ENCODE results near the gene SRSF10. TPM values are rescaled to one million over a fixed set of nuclear protein-coding genes. Genes with fewer than 3 reads are reported as not detected.
"Not testable (repeated sequence)": the region's sequence is repeated elsewhere in the genome, so short reads cannot be mapped to it uniquely, and the experiment has no call there.

SRSF10 gene
- total RNA-seq, 4 donors from 2014 or later = 53.6 to 89.7 (median 56.6) TPM

- intact Hi-C loops (cut with DNase I) = no loop called here
- no peaks in the 10 kb centered on the region for H3K9me3 ChIP-seq
Observed at GRCh38 chr1:24020470-24020869, 40.3 kb upstream of the SRSF10 start.

GRCh38 chr1:24020025-24020424 lies 39.9 kb upstream of the SRSF10 start:
- intact Hi-C loops (cut with DNase I) = no loop called here
- H3K9me3 ChIP-seq = no peaks in the 10 kb centered on the region
- peak overlapping the region; percentile 89 to 93 (median 92) for H3K27ac ChIP-seq (replicated peaks in 1 of 4)
- no peak overlapping the region for H3K4me3 ChIP-seq
- WGBS = 25% methylated on average over 5 of the region's 5 CpGs
- DNase-seq (ENCODE audit: extremely low spot score) = no peak
- H3K4me1 ChIP-seq = peaks cover 68 to 83% (median 79%) of the 10 kb centered on the region in 4 donors
- no peaks in the 10 kb centered on the region for H3K27me3 ChIP-seq
- TF ChIP-seq CTCF (IDR thresholded peaks at IDR 0.05) (no peak), POLR2AphosphoS5 (IDR thresholded peaks at IDR 0.05) (peak in 1 of 2 donors; percentile 5)
- no peaks in the 10 kb centered on the region for H3K36me3 ChIP-seq

More at GRCh38 chr1:24020470-24020869, 40.3 kb upstream of the SRSF10 start:
- peak in 1 of 2 donors; percentile 0 for TF ChIP-seq POLR2AphosphoS5 (IDR thresholded peaks at IDR 0.05)
- no peak for TF ChIP-seq EP300 (IDR thresholded peaks at IDR 0.05)
- Histone ChIP-seq H3K4me3 (no peak overlapping the region), H3K36me3 (no peaks in the 10 kb centered on the region), H3K27me3 (no peaks in the 10 kb centered on the region), H3K4me1 (peaks cover 63 to 78% (median 75%) of the 10 kb centered on the region in 4 donors), H3K27ac (replicated peaks in 1 of 4) (peak overlapping the region; percentile 89 to 93 (median 92))
- no peak for DNase-seq (ENCODE audit: extremely low spot score)
- WGBS = 77% methylated on average over 3 of the region's 3 CpGs

GRCh38 chr1:24018611-24019580 lies 38.8 kb upstream of the SRSF10 start:
- peak overlapping the region; percentile 89 to 93 (median 92) for H3K27ac ChIP-seq (replicated peaks in 1 of 4)
- TF ChIP-seq POLR2AphosphoS5 (IDR thresholded peaks at IDR 0.05) = peak; percentile 89 to 92
- no peak for TF ChIP-seq EP300 (IDR thresholded peaks at IDR 0.05)
- peak in 1 of 3 experiments; percentile 3 for TF ChIP-seq CTCF (IDR thresholded peaks at IDR 0.05)
- TF ChIP-seq POLR2A (IDR thresholded peaks at IDR 0.05; ENCODE audit: low read depth) = no peak
- intact Hi-C loops (cut with DNase I) = loop anchor here (5.0 kb wide), 1 partner anchor 37 kb away; the partner anchor contains the start of gene SRSF10
- H3K9me3 ChIP-seq = no peaks in the 10 kb centered on the region
- DNase-seq (ENCODE audit: extremely low spot score) = peak; percentile 98
- H3K27me3 ChIP-seq = no peaks in the 10 kb centered on the region
- 22% methylated on average over 20 of the region's 20 CpGs for WGBS
- peaks cover 69 to 87% (median 80%) of the 10 kb centered on the region in 4 donors for H3K4me1 ChIP-seq
- peak overlapping the region; percentile 5 to 34 (median 14) for H3K4me3 ChIP-seq
- H3K36me3 ChIP-seq = no peaks in the 10 kb centered on the region

GRCh38 chr1:24015221-24016210 lies 35.4 kb upstream of the SRSF10 start:
- no peak for TF ChIP-seq POLR2A (IDR thresholded peaks at IDR 0.05; ENCODE audit: low read depth)
- peak; percentile 50 to 68 for TF ChIP-seq POLR2AphosphoS5 (IDR thresholded peaks at IDR 0.05)
- DNase-seq (ENCODE audit: extremely low spot score) = no peak

GRCh38 chr1:24012878-24013277 lies 32.8 kb upstream of the SRSF10 start:
- peaks cover 27 to 37% (median 34%) of the 10 kb centered on the region in 4 donors for H3K4me1 ChIP-seq
- H3K4me3 ChIP-seq; intact Hi-C loops (cut with DNase I); H3K27me3 ChIP-seq; H3K9me3 ChIP-seq; H3K36me3 ChIP-seq; DNase-seq (ENCODE audit: extremely low spot score); H3K27ac ChIP-seq (replicated peaks in 1 of 4): not testable (repeated sequence)
- 100% methylated on average over 8 of the region's 8 CpGs for WGBS

More at GRCh38 chr1:24015221-24016210, 35.4 kb upstream of the SRSF10 start:
- H3K4me3 ChIP-seq = no peak overlapping the region
- H3K27ac ChIP-seq (replicated peaks in 1 of 4) = peak overlapping the region; percentile 89 to 93 (median 92)
- no peaks in the 10 kb centered on the region for H3K36me3 ChIP-seq
- H3K9me3 ChIP-seq = no peaks in the 10 kb centered on the region
- no peaks in the 10 kb centered on the region for H3K27me3 ChIP-seq
- intact Hi-C loops (cut with DNase I) = loop anchor here (5.0 kb wide), 1 partner anchor 33 kb away; the partner anchor contains the start of gene SRSF10
- WGBS = 29% methylated on average over 6 of the region's 6 CpGs
- peaks cover 52 to 57% (median 53%) of the 10 kb centered on the region in 4 donors for H3K4me1 ChIP-seq

Measured in esophagus muscularis mucosa (tissue), 4 donors.